H1 (cell line): ENCODE results near the gene TSPEAR. TPM values are rescaled to one million over a fixed set of nuclear protein-coding genes. Genes with fewer than 3 reads are reported as not detected.

Source experiments
- CTCF ChIA-PET: fragments of 300-600 bp; sonication (Branson Sonifier 250); formaldehyde crosslinking; loops from one replicate; lab custom pipeline; 2021; ENCODE audit not compliant: partially characterized antibody; lab: Charles Lee
- POLR2A ChIA-PET: fragments of 300-600 bp; sonication (Branson Sonifier 250); formaldehyde crosslinking; loops from one replicate; lab custom pipeline; 2021; ENCODE audit warnings: inconsistent platforms; ENCODE audit not compliant: partially characterized antibody; lab: Charles Lee
- DNase-seq, 2 experiments: peaks; one replicate each; pipeline versions ENCODE4 v3.0.0 to v3.0.0-alpha.2; 2010 to 2022; ENCODE audit warnings: low spot score in 2 of 2, low read depth in 1 of 2, mixed read lengths in 1 of 2
- FAIRE-seq: peaks from 2 replicates; lab custom pipeline; 2011; peaks lifted over from hg19 to GRCh38; lab: Jason Lieb, UNC
- H2AFZ ChIP-seq: 2 replicates; pipeline ENCODE4 v1.8.1; 2012; ENCODE audit warnings: low read length, inconsistent platforms
- H2AK5ac ChIP-seq: 2 replicates; pipeline ENCODE4 v1.6.1; 2013; ENCODE audit warnings: low read depth, low read length
- H2BK120ac ChIP-seq: replicated peaks from 2 replicates; pipeline ENCODE3; 2013; ENCODE audit warnings: low read depth, low read length, inconsistent platforms
- H2BK12ac ChIP-seq: 2 replicates; pipeline ENCODE4 v1.6.1; 2013; ENCODE audit warnings: low read depth, low read length
- H2BK15ac ChIP-seq: 2 replicates; pipeline ENCODE4 v1.6.1; 2013; ENCODE audit warnings: low read length
- H2BK20ac ChIP-seq: 2 replicates; pipeline ENCODE4 v1.6.1; 2013; ENCODE audit warnings: low read length
- H2BK5ac ChIP-seq: 2 replicates; pipeline ENCODE4 v1.6.1; 2013; ENCODE audit warnings: low read depth, low read length
- H3K14ac ChIP-seq: 2 replicates; pipeline ENCODE4 v1.6.1; 2013; ENCODE audit warnings: inconsistent platforms; ENCODE audit not compliant: insufficient read length
- H3K18ac ChIP-seq: 2 replicates; pipeline ENCODE4 v1.6.1; 2013; ENCODE audit warnings: low read length; ENCODE audit errors: extremely low read depth
- H3K23ac ChIP-seq: 2 replicates; pipeline ENCODE4 v1.6.1; 2013; ENCODE audit warnings: inconsistent platforms; ENCODE audit not compliant: insufficient read length
- H3K23me2 ChIP-seq: 2 replicates; pipeline ENCODE4 v1.6.1; 2013; ENCODE audit warnings: low read depth, low read length
- H3K27ac ChIP-seq: 2 replicates; pipeline ENCODE4 v1.6.1; 2011; ENCODE audit warnings: low read depth, low read length, inconsistent platforms
- H3K27me3 ChIP-seq, 4 experiments: replicated peaks in 1 of 4; 1 replicate in 1 of 4; 2 replicates in 3 of 4; pipeline versions ENCODE4 v1.6.1 to v1.8.1; 2011 to 2013; ENCODE audit warnings: low read length in 3 of 4, mild to moderate bottlenecking in 3 of 4, inconsistent platforms in 2 of 4, mixed read lengths in 2 of 4, moderate library complexity in 1 of 4; ENCODE audit not compliant: control insufficient read depth in 3 of 4, insufficient read depth in 3 of 4; ENCODE audit errors: extremely low read depth in 1 of 4
- H3K36me3 ChIP-seq, 4 experiments: 2 replicates each; pipeline versions ENCODE4 v1.6.1 to v1.8.1; 2011 to 2013; ENCODE audit warnings: mild to moderate bottlenecking in 4 of 4, low read length in 3 of 4, moderate library complexity in 2 of 4, control low read depth in 1 of 4, inconsistent platforms in 1 of 4; ENCODE audit not compliant: insufficient read depth in 4 of 4, control insufficient read depth in 2 of 4
- H3K4ac ChIP-seq: replicated peaks from 2 replicates; pipeline ENCODE3; 2013; ENCODE audit warnings: low read length, low read depth, mixed read lengths, inconsistent platforms; ENCODE audit not compliant: insufficient read length
- H3K4me1 ChIP-seq, 4 experiments: replicated peaks in 1 of 4; 1 replicate in 1 of 4; 2 replicates in 3 of 4; pipeline versions ENCODE4 v1.6.1 to v1.8.1; 2011 to 2013; ENCODE audit warnings: low read length in 3 of 4, inconsistent platforms in 2 of 4, mixed read lengths in 1 of 4; ENCODE audit not compliant: insufficient read depth in 4 of 4, control insufficient read depth in 3 of 4
- H3K4me2 ChIP-seq, 2 experiments: 2 replicates each; pipeline versions ENCODE4 v1.6.1 to v1.8.1; 2011 to 2013; ENCODE audit warnings: low read depth in 2 of 2, low read length in 2 of 2, control low read depth in 1 of 2, inconsistent platforms in 1 of 2, mild to moderate bottlenecking in 1 of 2; ENCODE audit not compliant: insufficient read depth in 1 of 2
- H3K4me3 ChIP-seq, 4 experiments: fragments of 200-600, 300-600 bp in 1 of 4; sonication (generic), shearing (Covaris generic), sonication (Bioruptor Twin) in 1 of 4; 2 replicates each; pipeline versions ENCODE4 v1.5.1 to v1.8.1; 2011 to 2016; ENCODE audit warnings: low read length in 4 of 4, low read depth in 3 of 4, control low read depth in 2 of 4, inconsistent platforms in 2 of 4, mild to moderate bottlenecking in 2 of 4, mixed read lengths in 1 of 4, moderate library complexity in 1 of 4; ENCODE audit not compliant: insufficient read depth in 2 of 4; ENCODE audit errors: extremely low read depth in 1 of 4
- H3K56ac ChIP-seq: replicated peaks from 2 replicates; pipeline ENCODE3; 2013; ENCODE audit warnings: low read depth, mild to moderate bottlenecking, mixed read lengths, low read length, inconsistent platforms; ENCODE audit not compliant: insufficient read length
- H3K79me1 ChIP-seq: 2 replicates; pipeline ENCODE4 v1.6.1; 2013; ENCODE audit warnings: low read depth, low read length, control low read depth
- H3K79me2 ChIP-seq, 2 experiments: 2 replicates each; pipeline versions ENCODE4 v1.6.1 to v1.8.1; 2012 to 2013; ENCODE audit warnings: low read length in 2 of 2, mild to moderate bottlenecking in 2 of 2, inconsistent platforms in 1 of 2; ENCODE audit not compliant: insufficient read depth in 2 of 2, control insufficient read depth in 1 of 2
- H3K9ac ChIP-seq, 4 experiments: replicated peaks in 1 of 4; 1 replicate in 1 of 4; 2 replicates in 3 of 4; pipeline versions ENCODE4 v1.6.1 to v1.8.1; 2011 to 2013; ENCODE audit warnings: low read depth in 3 of 4, low read length in 3 of 4, control low read depth in 2 of 4, mild to moderate bottlenecking in 2 of 4, moderate library complexity in 2 of 4, inconsistent platforms in 1 of 4; ENCODE audit errors: extremely low read depth in 1 of 4
- H3K9me3 ChIP-seq, 2 experiments: 2 replicates each; pipeline versions ENCODE4 v1.6.1 to v1.8.1; 2012 to 2013; ENCODE audit warnings: mild to moderate bottlenecking in 2 of 2, moderate library complexity in 2 of 2, control low read depth in 1 of 2, inconsistent platforms in 1 of 2, low read depth in 1 of 2, low read length in 1 of 2, mixed read lengths in 1 of 2; ENCODE audit not compliant: insufficient read depth in 2 of 2
- H4K20me1 ChIP-seq, 2 experiments: replicated peaks in 1 of 2; 2 replicates each; pipeline versions ENCODE3 to v1.8.1; 2011 to 2013; ENCODE audit warnings: inconsistent platforms in 2 of 2, low read length in 2 of 2, mild to moderate bottlenecking in 1 of 2; ENCODE audit not compliant: insufficient read depth in 2 of 2, control insufficient read depth in 1 of 2
- H4K5ac ChIP-seq: 2 replicates; pipeline ENCODE4 v1.6.1; 2013; ENCODE audit warnings: low read length, low read depth, mixed read lengths, inconsistent platforms; ENCODE audit not compliant: insufficient read length
- H4K8ac ChIP-seq: 2 replicates; pipeline ENCODE4 v1.8.0; 2013; ENCODE audit warnings: mild to moderate bottlenecking, moderate library complexity, low read length, inconsistent platforms; ENCODE audit not compliant: insufficient read depth; ENCODE audit errors: extremely low read depth
- H4K91ac ChIP-seq: replicated peaks from 2 replicates; pipeline ENCODE3; 2013; ENCODE audit warnings: low read length, mixed read lengths, inconsistent platforms; ENCODE audit not compliant: insufficient read length
- CBX5 ChIP-seq: fragments of 300-800, 300-1000 bp; sonication (generic); IDR thresholded peaks from 2 replicates; pipeline ENCODE4 v1.7.1; 2016; ENCODE audit warnings: antibody characterized with exemption, low read length, low read depth
- CEBPB ChIP-seq: IDR thresholded peaks from 2 replicates; pipeline ENCODE4 v1.6.1; 2012; ENCODE audit warnings: low read depth, low read length
- CHD2 ChIP-seq: IDR thresholded peaks from 2 replicates; pipeline ENCODE4 v1.6.1; 2012; ENCODE audit warnings: low read length, improper control_type of control experiment
- CTCF ChIP-seq, 3 experiments: IDR thresholded peaks; 1 replicate in 2 of 3; 2 replicates in 1 of 3; pipeline versions ENCODE4 v1.5.1 to v1.6.1; 2011; ENCODE audit warnings: low read length in 3 of 3, mild to moderate bottlenecking in 3 of 3, inconsistent platforms in 2 of 3, low read depth in 1 of 3, moderate library complexity in 1 of 3; ENCODE audit not compliant: insufficient read depth in 1 of 3; ENCODE audit errors: control extremely low read depth in 1 of 3
- E2F6 ChIP-seq: IDR thresholded peaks from 2 replicates; pipeline ENCODE4 v1.6.1; 2012; ENCODE audit warnings: inconsistent platforms
- FOSL1 ChIP-seq: IDR thresholded peaks from 2 replicates; pipeline ENCODE4 v1.6.1; 2011; ENCODE audit warnings: mild to moderate bottlenecking, low read depth, low read length, moderate library complexity; ENCODE audit not compliant: insufficient read depth
- JUND ChIP-seq: IDR thresholded peaks from 2 replicates; pipeline ENCODE4 v1.6.1; 2011; ENCODE audit warnings: mild to moderate bottlenecking, improper control_type of control experiment, low read length
- KDM4A ChIP-seq: IDR thresholded peaks from one replicate; pipeline ENCODE4 v1.7.1; 2012; ENCODE audit warnings: low read depth, mild to moderate bottlenecking, moderate library complexity, low read length, inconsistent platforms; ENCODE audit not compliant: severe bottlenecking
- RBBP5 ChIP-seq: IDR thresholded peaks from 2 replicates; pipeline ENCODE4 v1.7.1; 2012; ENCODE audit warnings: low read depth, mild to moderate bottlenecking, inconsistent platforms, low read length, moderate library complexity, borderline replicate concordance
- SP1 ChIP-seq: IDR thresholded peaks from 2 replicates; pipeline ENCODE4 v1.6.1; 2011; ENCODE audit warnings: low read depth, low read length
- YY1 ChIP-seq: IDR thresholded peaks from 2 replicates; pipeline ENCODE4 v1.6.1; 2011; ENCODE audit warnings: low read depth, mild to moderate bottlenecking, low read length
- WGBS, 2 experiments: shearing (Covaris generic) in 1 of 2; methylation state at CpG; one replicate each; pipeline versions ENCODE4 v1.1.6 to v1.1.7; 2013 to 2015; ENCODE audit warnings: low lambda C conversion rate in 2 of 2, mixed read lengths in 2 of 2, inconsistent platforms in 1 of 2, low coverage in 1 of 2, missing lambda C conversion rate in 1 of 2; ENCODE audit not compliant: insufficient replicate concordance in 2 of 2, insufficient coverage in 1 of 2, insufficient read length in 1 of 2; ENCODE audit errors: extremely low coverage in 1 of 2, missing lambda C conversion rate in 1 of 2; 5-methylcytosine and 5-hydroxymethylcytosine counted together
- polyA plus RNA-seq, 7 experiments: library from polyadenylated mRNA; depleted of rRNA in 3 of 7; stranded (reverse) in 5 of 7; unstranded in 2 of 7; fragments of >200 nt in 5 of 7; fragments of 200-250 nt in 2 of 7; gene quantifications; 1 replicate in 5 of 7; 2 replicates in 1 of 7; 4 replicates in 1 of 7; pipeline versions ENCODE4 v1.2.1 to v1.2.3, GENCODE V29; 2011 to 2013; ENCODE audit warnings: missing spikeins in 2 of 7, mixed read lengths in 2 of 7
- total RNA-seq: library from RNA; stranded (reverse); fragmentation: NEBNext Ultra II Directional; extraction: Animal tissue kit (Norgen Biotek cat#: 25700); gene quantifications from 2 replicates; pipeline ENCODE4 v1.2.1, GENCODE V29; 2021

The TSPEAR gene
- total and polyA plus RNA-seq, 2 of the 8 experiments (the other 6 are each of a cell fraction or from before 2014, with no cell fraction given): 0.58 to 0.89 TPM

GRCh38 chr21:44494956-44495355 lies 216.4 kb downstream of the TSPEAR start:
- Histone ChIP-seq H3K56ac (no peak overlapping the region), H3K14ac (no peak overlapping the region), H3K79me2 (peaks cover 0 to 11% of the 10 kb centered on the region in 2 experiments; a peak in 1 of 4 replicates), H3K79me1 (no peaks in the 10 kb centered on the region; the same call in 1 of the 2 replicates), H3K18ac (no peak overlapping the region), H2BK5ac (no peak overlapping the region), H2AFZ (no peak overlapping the region), H2BK20ac (no peak overlapping the region), H3K4me3 (no peak overlapping the region), H4K91ac (no peak overlapping the region), H2AK5ac (no peak overlapping the region), H3K23me2 (0 out of 2 replicates have a peak, but pooled peaks cover 2% of the 10 kb centered on the region), H3K9ac (no peak overlapping the region), H3K4me2 (no peak overlapping the region), H3K27ac (no peak overlapping the region), H3K4me1 (peaks cover 0 to 21% (median 8%) of the 10 kb centered on the region in 4 experiments; a peak in 5 of 7 replicates), H4K5ac (no peak overlapping the region), H2BK12ac (no peak overlapping the region), H3K23ac (no peak overlapping the region), H3K36me3 (peaks cover 0 to 26% (median 11%) of the 10 kb centered on the region in 4 experiments; a peak in 4 of 8 replicates), H4K20me1 (no peaks in the 10 kb centered on the region), H3K27me3 (no peaks in the 10 kb centered on the region; a peak in 1 of 7 replicates), H2BK120ac (no peak overlapping the region), H2BK15ac (0 out of 2 replicates have a peak overlapping the region, but pooled peaks have one; percentile 31), H4K8ac (no peak overlapping the region), H3K9me3 (peaks cover 6 to 9% of the 10 kb centered on the region in 2 experiments; a peak in 1 of 4 replicates), H3K4ac (no peak overlapping the region)
- DNase-seq (no peak), FAIRE-seq (no peak)
- 95% methylated on average over 13 of the region's 13 CpGs; no CpG with 5 or more reads in 1 of the 2 experiments for WGBS, 2 experiments
- POLR2A ChIA-PET: interaction anchor here (1.0 to 4.4 kb wide), 4 partner anchors 9 to 309 kb away, joined by 3 to 14 read pairs (median 4); no protein-coding TSS in a partner anchor
- CTCF ChIA-PET: interaction anchor here (0.8 to 3.0 kb wide), 8 partner anchors 16 to 306 kb away, joined by 3 to 12 read pairs (median 4); partner anchors contain the start of gene UBE2G2
- no peak for TF ChIP-seq SP1
- TF ChIP-seq E2F6: no peak
- TF ChIP-seq CBX5: no peak
- no peak for TF ChIP-seq JUND
- no peak for TF ChIP-seq CHD2
- no peak for TF ChIP-seq KDM4A
- no peak for TF ChIP-seq RBBP5
- no peak for TF ChIP-seq FOSL1
- no peak for TF ChIP-seq CTCF (IDR thresholded peaks at IDR 0.05; ENCODE audit: control extremely low read depth in 1 of 3, insufficient read depth in 1 of 3, low read depth in 1 of 3, low read length in 3 of 3)
- no peak for TF ChIP-seq YY1
- no peak for TF ChIP-seq CEBPB
